ENCODE measurements around the gene MTA1. TPM values are rescaled to one million over a fixed set of nuclear protein-coding genes. Genes with fewer than 3 reads are reported as not detected.

Gene MTA1
- total and polyA plus RNA-seq, 2 of the 8 experiments (the other 6 are each of a cell fraction or from before 2014, with no cell fraction given), result 73.9 to 221 TPM

GRCh38 chr14:105474483-105475268, 55.0 kb downstream of the MTA1 start, which contains the start of gene CRIP2:
TSS of gene CRIP2 (plus strand) at chr14:105474821. CDS start at chr14:105474863, 42 bp downstream.
- Histone ChIP-seq H2BK12ac (ENCODE audit: low read depth, low read length) (peak within 1 kb of the TSS; percentile 80), H2BK20ac (ENCODE audit: low read length) (no peak within 1 kb of the TSS), H3K14ac (ENCODE audit: insufficient read length) (no peak within 1 kb of the TSS), H3K4me2 (ENCODE audit: insufficient read depth in 1 of 2, low read depth in 2 of 2, low read length in 2 of 2) (peak within 1 kb of the TSS; percentile 33 to 90), H3K27me3 (replicated peaks in 1 of 4; ENCODE audit: control insufficient read depth in 3 of 4, extremely low read depth in 1 of 4, insufficient read depth in 3 of 4, low read length in 3 of 4) (peaks cover 41 to 56% (median 49%) of the 10 kb centered on the region in 4 experiments), H3K79me1 (ENCODE audit: low read depth, low read length) (no peaks in the 10 kb centered on the region), H4K8ac (ENCODE audit: extremely low read depth, insufficient read depth, low read length) (peak within 1 kb of the TSS; percentile 51), H4K91ac (replicated peaks; ENCODE audit: insufficient read length, low read length) (no peak within 1 kb of the TSS), H3K23me2 (ENCODE audit: low read depth, low read length) (peaks cover 14% of the 10 kb centered on the region; the same call in 1 of the 2 replicates), H3K18ac (ENCODE audit: extremely low read depth, low read length) (peak within 1 kb of the TSS; percentile 83), H3K56ac (replicated peaks; ENCODE audit: insufficient read length, low read depth, low read length) (no peak within 1 kb of the TSS), H3K9me3 (ENCODE audit: insufficient read depth in 2 of 2, low read depth in 1 of 2, low read length in 1 of 2) (no peaks in the 10 kb centered on the region), H3K27ac (ENCODE audit: low read depth, low read length) (no peak within 1 kb of the TSS), H3K4me3 (ENCODE audit: extremely low read depth in 1 of 4, insufficient read depth in 2 of 4, low read depth in 3 of 4, low read length in 4 of 4) (peak within 1 kb of the TSS; percentile 55 to 78 (median 60)), H3K4me1 (replicated peaks in 1 of 4; ENCODE audit: control insufficient read depth in 3 of 4, insufficient read depth in 4 of 4, low read length in 3 of 4) (peaks cover 0 to 41% (median 24%) of the 10 kb centered on the region in 4 experiments; a peak in 6 of 7 replicates), H3K79me2 (ENCODE audit: control insufficient read depth in 1 of 2, insufficient read depth in 2 of 2, low read length in 2 of 2) (no peaks in the 10 kb centered on the region), H3K23ac (ENCODE audit: insufficient read length) (no peak within 1 kb of the TSS), H4K5ac (ENCODE audit: insufficient read length, low read depth, low read length) (no peak within 1 kb of the TSS), H2AFZ (ENCODE audit: low read length) (no peak within 1 kb of the TSS), H2BK15ac (ENCODE audit: low read length) (no peak within 1 kb of the TSS), H2BK120ac (replicated peaks; ENCODE audit: low read depth, low read length) (no peak within 1 kb of the TSS), H3K4ac (replicated peaks; ENCODE audit: insufficient read length, low read depth, low read length) (no peak within 1 kb of the TSS), H2BK5ac (ENCODE audit: low read depth, low read length) (peak within 1 kb of the TSS; percentile 52; the same call in 1 of the 2 replicates), H4K20me1 (replicated peaks in 1 of 2; ENCODE audit: control insufficient read depth in 1 of 2, insufficient read depth in 2 of 2, low read length in 2 of 2) (peaks cover 4 to 23% of the 10 kb centered on the region in 2 experiments), H3K36me3 (ENCODE audit: control insufficient read depth in 2 of 4, insufficient read depth in 4 of 4, low read length in 3 of 4) (peaks cover 0 to 5% (median 2%) of the 10 kb centered on the region in 4 experiments; a peak in 2 of 8 replicates), H3K9ac (replicated peaks in 1 of 4; ENCODE audit: extremely low read depth in 1 of 4, low read depth in 3 of 4, low read length in 3 of 4) (peak within 1 kb of the TSS in 1 of 4 experiments; percentile 70; a peak in 3 of 7 replicates), H2AK5ac (ENCODE audit: low read depth, low read length) (0 out of 2 replicates have a peak within 1 kb of the TSS, but pooled peaks have one; percentile 39)
- CTCF ChIA-PET (ENCODE audit: partially characterized antibody), result interaction anchor here (1.2 to 4.2 kb wide), 2 partner anchors 27 to 101 kb away, joined by 5 to 19 read pairs; no protein-coding TSS in a partner anchor
- DNase-seq (ENCODE audit: low read depth in 1 of 2, low spot score in 2 of 2), result peak in 1 of 2 experiments; percentile 73
- POLR2A ChIA-PET (ENCODE audit: partially characterized antibody), result interaction anchor here (0.6 to 1.2 kb wide), 4 partner anchors 11 to 130 kb away, joined by 3 read pairs; no protein-coding TSS in a partner anchor
- FAIRE-seq, result no peak
- 2% methylated on average over 32 of the region's 118 CpGs; no CpG with 5 or more reads in 1 of the 2 experiments for WGBS, 2 experiments (ENCODE audit: extremely low coverage in 1 of 2, insufficient coverage in 1 of 2, insufficient read length in 1 of 2, insufficient replicate concordance in 2 of 2, low coverage in 1 of 2, low lambda C conversion rate in 2 of 2, missing lambda C conversion rate in 1 of 2)
- TF ChIP-seq CBX8 (IDR thresholded peaks at IDR 0.05; ENCODE audit: borderline replicate concordance, low read depth, low read length) (no peak), SP2 (IDR thresholded peaks at IDR 0.05; ENCODE audit: low read length) (no peak), POU5F1 (IDR thresholded peaks at IDR 0.05; ENCODE audit: low read depth, low read length) (no peak), USF2 (IDR thresholded peaks at IDR 0.05; ENCODE audit: low read length) (no peak), KDM5A (IDR thresholded peaks at IDR 0.05; ENCODE audit: low read length) (no peak), BCL11A (IDR thresholded peaks at IDR 0.05; ENCODE audit: low read depth in 2 of 2, low read length in 2 of 2) (no peak), SP1 (IDR thresholded peaks at IDR 0.05; ENCODE audit: low read depth, low read length) (no peak), EP300 (IDR thresholded peaks at IDR 0.05; ENCODE audit: borderline replicate concordance in 1 of 2, low read depth in 2 of 2, low read length in 2 of 2) (no peak), CBX5 (IDR thresholded peaks at IDR 0.05; ENCODE audit: low read depth, low read length) (no peak), ASH2L (IDR thresholded peaks at IDR 0.05; ENCODE audit: low read length) (no peak), TCF12 (IDR thresholded peaks at IDR 0.05; ENCODE audit: low read depth, low read length) (no peak)

All from H1 (cell line).